ENCODE results near the gene FKBP9. TPM values are rescaled to one million over a fixed set of nuclear protein-coding genes. Genes with fewer than 3 reads are reported as not detected.
A peak's percentile ranks its signal among the peaks of the same experiment; 100 is the strongest.
"Not testable (repeated sequence)": the region's sequence is repeated elsewhere in the genome, so short reads cannot be mapped to it uniquely, and the experiment has no call there.

FKBP9 gene
- total RNA-seq, 1 experiment from 2014 or later = 230 TPM

GRCh38 chr7:32948202-32948601 is 9.0 kb upstream of the FKBP9 start:
- no peak for DNase-seq (ENCODE audit: low spot score)

- DNase-seq (ENCODE audit: low spot score) = no peak
Measured at GRCh38 chr7:32952876-32953275, 4.4 kb upstream of the FKBP9 start.

- peak; percentile 55 for DNase-seq (ENCODE audit: low spot score)
Measured at GRCh38 chr7:32958046-32959025, 1.1 kb downstream of the FKBP9 start.

- not testable (repeated sequence) for DNase-seq (ENCODE audit: low spot score)
Measured at GRCh38 chr7:32963880-32964301, 6.7 kb downstream of the FKBP9 start.

GRCh38 chr7:32964461-32965159 is 7.4 kb downstream of the FKBP9 start:
- not testable (repeated sequence) for DNase-seq (ENCODE audit: low spot score)

GRCh38 chr7:32966489-32967267 is 9.4 kb downstream of the FKBP9 start:
- DNase-seq (ENCODE audit: low spot score) = not testable (repeated sequence)

GRCh38 chr7:32967268-32967582 is 10.0 kb downstream of the FKBP9 start:
- not testable (repeated sequence) for DNase-seq (ENCODE audit: low spot score)

GRCh38 chr7:32971967-32972366 is 14.7 kb downstream of the FKBP9 start:
- not testable (repeated sequence) for DNase-seq (ENCODE audit: low spot score)

GRCh38 chr7:32977159-32977558 is 19.9 kb downstream of the FKBP9 start:
- not testable (repeated sequence) for DNase-seq (ENCODE audit: low spot score)

- DNase-seq (ENCODE audit: low spot score) = peak; percentile 72
Measured at GRCh38 chr7:32979246-32979645, 22.0 kb downstream of the FKBP9 start.

GRCh38 chr7:32979902-32980301 is 22.7 kb downstream of the FKBP9 start:
- DNase-seq (ENCODE audit: low spot score) = not testable (repeated sequence)

- DNase-seq (ENCODE audit: low spot score) = not testable (repeated sequence)
Measured at GRCh38 chr7:32988148-32988547, 30.9 kb downstream of the FKBP9 start.

- peak; percentile 51 for DNase-seq (ENCODE audit: low spot score)
Measured at GRCh38 chr7:32991068-32991585, 33.9 kb downstream of the FKBP9 start.

GRCh38 chr7:32991975-32992700 is 34.9 kb downstream of the FKBP9 start:
- DNase-seq (ENCODE audit: low spot score) = not testable (repeated sequence)

- not testable (repeated sequence) for DNase-seq (ENCODE audit: low spot score)
Measured at GRCh38 chr7:32992750-32993149, 35.5 kb downstream of the FKBP9 start.

- not testable (repeated sequence) for DNase-seq (ENCODE audit: low spot score)
Measured at GRCh38 chr7:32997956-32998355, 40.7 kb downstream of the FKBP9 start.

GRCh38 chr7:32998361-32999171 is 41.3 kb downstream of the FKBP9 start:
- DNase-seq (ENCODE audit: low spot score) = peak; percentile 84

GRCh38 chr7:32999380-32999779 is 42.1 kb downstream of the FKBP9 start:
- not testable (repeated sequence) for DNase-seq (ENCODE audit: low spot score)

GRCh38 chr7:33003111-33003510 is 45.9 kb downstream of the FKBP9 start:
- DNase-seq (ENCODE audit: low spot score) = not testable (repeated sequence)

GRCh38 chr7:33004104-33004616 is 46.9 kb downstream of the FKBP9 start:
- not testable (repeated sequence) for DNase-seq (ENCODE audit: low spot score)

All from A172 (cell line).